GM20431 (cell line): ENCODE measurements around the gene CELA1.
"Not testable (repeated sequence)": the region's sequence is repeated elsewhere in the genome, so short reads cannot be mapped to it uniquely, and the experiment has no call there.

Experiments
- in situ Hi-C: fragments of 300-500 bp; cut with MseI, MboI; formaldehyde crosslinking; loops from one replicate; pipeline ENCODE4 v1.15.0; 2020; ENCODE audit warnings: low sequenced_read_pairs; ENCODE audit not compliant: unreplicated experiment

The CELA1 gene

GRCh38 chr12:51322452-51322851, 24.0 kb downstream of the CELA1 start:
- in situ Hi-C loops: no loop called here

GRCh38 chr12:51321882-51322281, 24.6 kb downstream of the CELA1 start:
- in situ Hi-C loops: no loop called here

- in situ Hi-C loops: no loop called here
These were observed 25.7 kb downstream of the CELA1 start for GRCh38 chr12:51320695-51321320.

- in situ Hi-C loops: no loop called here
These were observed 26.2 kb downstream of the CELA1 start for GRCh38 chr12:51320311-51320694.

- in situ Hi-C loops: no loop called here
These were observed 27.5 kb downstream of the CELA1 start for GRCh38 chr12:51318846-51319599.

GRCh38 chr12:51318057-51318806, 28.2 kb downstream of the CELA1 start:
- in situ Hi-C loops: not testable (repeated sequence)

- in situ Hi-C loops: no loop called here
These were observed 35.1 kb downstream of the CELA1 start for GRCh38 chr12:51311389-51311788.

GRCh38 chr12:51307655-51308593, 38.6 kb downstream of the CELA1 start:
- in situ Hi-C loops: no loop called here

GRCh38 chr12:51306507-51306906, 40.0 kb downstream of the CELA1 start:
- in situ Hi-C loops: no loop called here

GRCh38 chr12:51300768-51301167, 45.7 kb downstream of the CELA1 start:
- in situ Hi-C loops: not testable (repeated sequence)

GRCh38 chr12:51295651-51296050, 50.8 kb downstream of the CELA1 start:
- in situ Hi-C loops: no loop called here

GRCh38 chr12:51294097-51294496, 52.4 kb downstream of the CELA1 start:
- in situ Hi-C loops: not testable (repeated sequence)

GRCh38 chr12:51293696-51294095, 52.8 kb downstream of the CELA1 start:
- in situ Hi-C loops: no loop called here

- in situ Hi-C loops: not testable (repeated sequence)
These were observed 54.6 kb downstream of the CELA1 start for GRCh38 chr12:51291603-51292513.

- in situ Hi-C loops: no loop called here
These were observed 60.6 kb downstream of the CELA1 start for GRCh38 chr12:51285843-51286242.

GRCh38 chr12:51281202-51281924, 65.1 kb downstream of the CELA1 start:
- in situ Hi-C loops: no loop called here
